OCI-LY1 (cell line): ENCODE data around the gene COQ2.

Source experiments
- H2AFZ ChIP-seq: fragments of 200-600 bp; sonication (generic), shearing (Covaris generic); 2 replicates; pipeline ENCODE4 v1.6.0; 2014; ENCODE audit warnings: antibody characterized with exemption, mild to moderate bottlenecking, low read length
- H3F3A ChIP-seq: fragments of 200-600 bp; sonication (generic), shearing (Covaris generic); 2 replicates; pipeline ENCODE4 v1.6.0; 2014; ENCODE audit warnings: mild to moderate bottlenecking, antibody characterized with exemption, low read length, moderate library complexity; ENCODE audit not compliant: insufficient read depth
- H3K27ac ChIP-seq: fragments of 200-600 bp; sonication (generic); 2 replicates; pipeline ENCODE4 v1.5.1; 2014; ENCODE audit warnings: low read length, mixed run types, mild to moderate bottlenecking, low read depth; ENCODE audit not compliant: poor library complexity, severe bottlenecking
- H3K27me3 ChIP-seq: fragments of 200-600 bp; sonication (generic); 2 replicates; pipeline ENCODE4 v1.6.0; 2014; ENCODE audit warnings: antibody characterized with exemption, mild to moderate bottlenecking, low read length, moderate library complexity; ENCODE audit not compliant: insufficient read depth
- H3K36me3 ChIP-seq: fragments of 200-600 bp; sonication (generic); 2 replicates; pipeline ENCODE4 v1.6.1; 2014; ENCODE audit warnings: mild to moderate bottlenecking, antibody characterized with exemption, low read length, moderate library complexity, mixed read lengths; ENCODE audit not compliant: insufficient read depth
- H3K4me1 ChIP-seq: fragments of 200-600 bp; sonication (generic); 2 replicates; pipeline ENCODE4 v1.5.1; 2014; ENCODE audit warnings: mild to moderate bottlenecking, low read length, moderate library complexity; ENCODE audit not compliant: insufficient read depth, severe bottlenecking
- H3K4me2 ChIP-seq: fragments of 200-600 bp; sonication (generic), shearing (Covaris generic); 2 replicates; pipeline ENCODE4 v1.6.1; 2014; ENCODE audit warnings: low read length
- H3K4me3 ChIP-seq: fragments of 200-600 bp; sonication (generic); 2 replicates; pipeline ENCODE4 v1.5.1; 2014; ENCODE audit warnings: low read length, low read depth, mild to moderate bottlenecking, mixed read lengths; ENCODE audit not compliant: poor library complexity, severe bottlenecking
- H3K79me2 ChIP-seq: fragments of 200-600 bp; shearing (Covaris generic); 2 replicates; pipeline ENCODE4 v1.6.1; 2016; ENCODE audit warnings: mixed run types, low read length, mixed read lengths; ENCODE audit not compliant: insufficient read depth
- H3K9ac ChIP-seq: fragments of 200-600 bp; sonication (generic), shearing (Covaris generic); 2 replicates; pipeline ENCODE4 v1.6.1; 2014; ENCODE audit warnings: mild to moderate bottlenecking, low read length, mixed read lengths
- H3K9me2 ChIP-seq: fragments of 200-600 bp; sonication (generic), shearing (Covaris generic); 2 replicates; pipeline ENCODE4 v1.6.1; 2014; ENCODE audit warnings: low read depth, mild to moderate bottlenecking, low read length, mixed read lengths
- H3K9me3 ChIP-seq: fragments of 200-600 bp; shearing (Covaris generic); 2 replicates; pipeline ENCODE4 v1.6.1; 2014; ENCODE audit warnings: low read length, mixed read lengths
- H4K20me1 ChIP-seq: fragments of 200-600 bp; sonication (generic), shearing (Covaris generic); 2 replicates; pipeline ENCODE4 v1.6.0; 2016; ENCODE audit warnings: mild to moderate bottlenecking, low read length; ENCODE audit not compliant: insufficient read depth
- EZH2 ChIP-seq: fragments of 200-600 bp; sonication (generic), shearing (Covaris generic); IDR thresholded peaks from 2 replicates; pipeline ENCODE4 v1.8.0; 2017; ENCODE audit warnings: borderline replicate concordance, mixed run types, mild to moderate bottlenecking, antibody characterized with exemption, low read length, moderate library complexity, mixed read lengths
- TF ChIP-seq, protein P1 (sequence below): fragments of 200-600 bp; sonication (generic), shearing (Covaris generic); IDR thresholded peaks from 2 replicates; pipeline ENCODE4 v1.5.1; 2017; ENCODE audit warnings: mild to moderate bottlenecking, antibody characterized with exemption, low read length, moderate library complexity, mixed read lengths

COQ2 gene

DNA sequence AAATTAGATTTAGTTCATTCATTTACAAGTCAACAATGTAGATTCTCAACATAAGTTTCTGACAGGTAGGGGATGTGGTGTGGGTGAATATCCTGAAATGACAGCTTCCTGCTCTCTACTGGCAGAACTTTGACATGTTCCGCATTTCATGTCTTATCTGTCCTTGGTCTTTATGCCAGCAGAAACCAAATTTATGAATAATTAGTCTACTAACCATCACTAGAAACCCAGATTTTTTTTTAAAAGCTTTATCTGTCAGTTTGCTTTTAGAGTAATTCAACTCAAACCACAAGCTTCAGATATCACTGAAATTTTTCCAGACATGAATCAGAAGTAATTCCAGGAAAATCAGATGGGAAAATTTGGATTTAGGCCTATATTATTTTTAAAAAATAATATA is 17.9 kb downstream of the COQ2 start:
- H3K9me3 ChIP-seq, result no peaks in the 10 kb centered on the region
- no peak for TF ChIP-seq EZH2
- TF ChIP-seq, protein P1, sequence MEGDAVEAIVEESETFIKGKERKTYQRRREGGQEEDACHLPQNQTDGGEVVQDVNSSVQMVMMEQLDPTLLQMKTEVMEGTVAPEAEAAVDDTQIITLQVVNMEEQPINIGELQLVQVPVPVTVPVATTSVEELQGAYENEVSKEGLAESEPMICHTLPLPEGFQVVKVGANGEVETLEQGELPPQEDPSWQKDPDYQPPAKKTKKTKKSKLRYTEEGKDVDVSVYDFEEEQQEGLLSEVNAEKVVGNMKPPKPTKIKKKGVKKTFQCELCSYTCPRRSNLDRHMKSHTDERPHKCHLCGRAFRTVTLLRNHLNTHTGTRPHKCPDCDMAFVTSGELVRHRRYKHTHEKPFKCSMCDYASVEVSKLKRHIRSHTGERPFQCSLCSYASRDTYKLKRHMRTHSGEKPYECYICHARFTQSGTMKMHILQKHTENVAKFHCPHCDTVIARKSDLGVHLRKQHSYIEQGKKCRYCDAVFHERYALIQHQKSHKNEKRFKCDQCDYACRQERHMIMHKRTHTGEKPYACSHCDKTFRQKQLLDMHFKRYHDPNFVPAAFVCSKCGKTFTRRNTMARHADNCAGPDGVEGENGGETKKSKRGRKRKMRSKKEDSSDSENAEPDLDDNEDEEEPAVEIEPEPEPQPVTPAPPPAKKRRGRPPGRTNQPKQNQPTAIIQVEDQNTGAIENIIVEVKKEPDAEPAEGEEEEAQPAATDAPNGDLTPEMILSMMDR, result no peak
- no peaks in the 10 kb centered on the region for H4K20me1 ChIP-seq
- no peaks in the 10 kb centered on the region for H3K27me3 ChIP-seq
- H3K27ac ChIP-seq, result no peak overlapping the region
- no peaks in the 10 kb centered on the region for H3K4me1 ChIP-seq
- H3K4me3 ChIP-seq, result no peak overlapping the region
- H3K9ac ChIP-seq, result no peak overlapping the region
- no peak overlapping the region for H2AFZ ChIP-seq
- H3K4me2 ChIP-seq, result no peak overlapping the region
- H3F3A ChIP-seq, result no peaks in the 10 kb centered on the region
- H3K79me2 ChIP-seq, result no peaks in the 10 kb centered on the region
- no peaks in the 10 kb centered on the region for H3K9me2 ChIP-seq
- H3K36me3 ChIP-seq, result peaks cover 10% of the 10 kb centered on the region

GRCh38 chr4:83263106-83263505 is 21.5 kb downstream of the COQ2 start:
- Histone ChIP-seq H2AFZ (no peak overlapping the region), H4K20me1 (no peaks in the 10 kb centered on the region), H3K9me3 (no peaks in the 10 kb centered on the region), H3K4me3 (no peak overlapping the region), H3K27me3 (no peaks in the 10 kb centered on the region), H3K4me1 (peaks cover 3% of the 10 kb centered on the region), H3K9me2 (no peaks in the 10 kb centered on the region), H3K79me2 (no peaks in the 10 kb centered on the region), H3K9ac (no peak overlapping the region), H3K4me2 (no peak overlapping the region), H3K27ac (no peak overlapping the region), H3K36me3 (no peaks in the 10 kb centered on the region; the same call in none of the 2 replicates), H3F3A (no peaks in the 10 kb centered on the region)
- TF ChIP-seq EZH2, result no peak
- TF ChIP-seq, protein P1, result no peak

DNA sequence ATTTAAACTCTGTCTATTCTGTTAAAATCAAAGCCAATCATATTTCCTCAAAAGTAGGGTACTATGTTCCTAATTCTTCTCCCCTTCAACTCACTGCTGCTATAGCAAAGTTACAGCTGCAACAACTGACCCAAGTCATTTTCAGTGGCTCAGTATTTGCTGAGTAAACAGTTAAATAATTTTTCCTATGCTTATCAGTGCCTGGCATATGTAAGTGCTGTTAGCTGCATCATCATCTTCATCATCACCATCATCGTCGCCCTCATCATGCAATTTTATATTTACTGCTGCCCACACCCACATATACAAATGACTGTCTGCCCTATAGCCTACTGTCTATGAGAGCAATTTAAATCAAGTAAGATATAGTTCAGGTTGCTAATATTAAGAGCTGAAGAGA is 21.9 kb downstream of the COQ2 start:
- Histone ChIP-seq H4K20me1 (no peaks in the 10 kb centered on the region), H3K4me3 (no peak overlapping the region), H3K36me3 (no peaks in the 10 kb centered on the region; the same call in 1 of the 2 replicates), H3K27me3 (no peaks in the 10 kb centered on the region), H3K9ac (no peak overlapping the region), H2AFZ (no peak overlapping the region), H3K9me3 (no peaks in the 10 kb centered on the region), H3F3A (no peaks in the 10 kb centered on the region), H3K79me2 (no peaks in the 10 kb centered on the region), H3K4me2 (no peak overlapping the region), H3K4me1 (peaks cover 3% of the 10 kb centered on the region), H3K27ac (no peak overlapping the region), H3K9me2 (no peaks in the 10 kb centered on the region)
- no peak for TF ChIP-seq EZH2
- TF ChIP-seq, protein P1, result no peak
